ENCODE measurements around the gene HSPA9.

DNA sequence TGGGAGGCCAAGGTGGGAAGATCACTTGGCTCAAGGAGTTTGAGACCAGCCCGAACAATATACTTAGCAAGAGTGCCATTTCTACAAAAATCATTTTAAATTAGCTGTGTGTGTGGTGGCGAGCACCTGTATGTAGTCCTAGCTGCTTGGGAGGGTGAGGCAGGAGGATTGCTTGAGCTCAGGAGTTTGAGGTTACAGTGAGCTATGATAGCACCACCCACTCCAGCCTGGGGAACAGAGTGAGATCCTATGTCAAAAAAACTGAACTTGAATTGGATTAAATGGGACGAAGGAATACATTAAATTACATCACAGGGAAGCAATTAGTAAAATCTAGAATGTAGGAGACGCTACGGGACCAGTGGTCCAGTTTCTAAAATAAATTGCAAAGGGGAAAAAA is 25.8 kb downstream of the HSPA9 start:
- TF ChIP-seq POLR2AphosphoS5 (IDR thresholded peaks at IDR 0.05) (no peak), CTCF (IDR thresholded peaks at IDR 0.05) (no peak), POLR2A (IDR thresholded peaks at IDR 0.05; ENCODE audit: low read depth) (no peak), EP300 (IDR thresholded peaks at IDR 0.05) (no peak)
